ENCODE data around the gene ATP5PD.

ATP5PD gene

DNA sequence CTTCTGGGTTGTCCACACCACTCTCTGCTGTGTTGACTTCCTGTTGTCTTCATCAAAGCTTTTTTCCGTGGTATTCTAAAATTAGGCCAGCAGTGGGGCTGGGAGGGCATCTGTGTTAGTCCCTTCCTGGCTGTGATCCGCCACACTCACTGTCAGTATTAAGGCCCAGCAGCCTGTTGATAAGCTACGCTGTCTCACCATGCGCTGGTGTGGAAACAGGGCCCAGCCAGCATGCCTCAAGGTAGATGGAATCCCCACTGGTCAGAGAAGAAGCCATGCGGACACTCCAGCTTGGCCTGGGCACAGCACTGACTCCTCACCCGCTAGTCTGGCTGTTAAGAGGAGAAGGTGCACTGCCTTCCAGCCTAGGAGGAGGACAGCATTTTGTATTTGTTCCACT is 48.0 kb downstream of the ATP5PD start:
- no peak for TF ChIP-seq CTCF (IDR thresholded peaks at IDR 0.05; ENCODE audit: low read depth, low read length)
- no peak overlapping the region for H3K4me3 ChIP-seq (replicated peaks in 1 of 2; ENCODE audit: low read depth in 2 of 2, low read length in 2 of 2)
- DNase-seq (ENCODE audit: low read depth in 2 of 2), result no peak

DNA sequence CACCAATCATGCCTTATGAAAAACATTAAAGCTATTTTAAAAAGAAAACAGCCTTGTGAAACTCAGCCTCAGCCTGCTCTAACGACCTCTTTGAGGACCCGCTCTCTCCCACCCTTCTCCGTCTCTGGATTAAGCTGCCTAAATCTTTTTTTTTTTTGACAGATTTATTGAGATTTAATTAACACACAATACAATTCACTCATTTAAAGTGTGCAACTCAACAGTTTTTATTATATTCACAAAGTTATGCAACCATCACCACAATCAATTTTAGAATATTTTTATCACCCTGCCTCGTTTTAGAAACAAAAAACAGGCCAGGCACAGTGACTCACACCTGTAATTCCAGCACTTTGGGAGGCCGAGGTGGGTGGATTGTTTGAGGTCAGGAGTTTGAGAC is 50.9 kb downstream of the ATP5PD start:
- TF ChIP-seq CTCF (IDR thresholded peaks at IDR 0.05; ENCODE audit: low read depth, low read length), result no peak
- H3K4me3 ChIP-seq (replicated peaks in 1 of 2; ENCODE audit: low read depth in 2 of 2, low read length in 2 of 2), result no peak overlapping the region
- DNase-seq (ENCODE audit: low read depth in 2 of 2), result no peak

DNA sequence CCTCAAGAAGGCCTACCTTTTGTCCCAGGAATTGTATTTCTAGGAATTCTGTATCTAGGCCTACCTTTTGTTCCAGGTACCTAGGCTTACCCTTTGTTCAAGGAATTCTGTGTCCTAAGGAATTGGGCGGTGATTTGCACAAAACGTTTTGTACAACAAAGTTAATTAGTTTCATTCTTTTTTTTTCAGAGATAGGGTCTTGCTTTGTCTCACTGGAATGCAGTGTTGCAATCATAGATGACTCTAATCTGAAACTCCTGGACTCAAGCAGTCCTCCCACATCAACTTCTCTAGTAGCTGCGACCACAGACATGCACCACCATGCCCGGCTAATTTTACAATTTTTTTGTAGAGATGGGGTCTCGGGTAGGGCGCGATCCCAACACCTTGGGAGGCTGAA is 52.3 kb downstream of the ATP5PD start:
- peak; percentile 57 to 69 for DNase-seq (ENCODE audit: low read depth in 2 of 2)
- no peak for TF ChIP-seq CTCF (IDR thresholded peaks at IDR 0.05; ENCODE audit: low read depth, low read length)
- H3K4me3 ChIP-seq (replicated peaks in 1 of 2; ENCODE audit: low read depth in 2 of 2, low read length in 2 of 2), result no peak overlapping the region

DNA sequence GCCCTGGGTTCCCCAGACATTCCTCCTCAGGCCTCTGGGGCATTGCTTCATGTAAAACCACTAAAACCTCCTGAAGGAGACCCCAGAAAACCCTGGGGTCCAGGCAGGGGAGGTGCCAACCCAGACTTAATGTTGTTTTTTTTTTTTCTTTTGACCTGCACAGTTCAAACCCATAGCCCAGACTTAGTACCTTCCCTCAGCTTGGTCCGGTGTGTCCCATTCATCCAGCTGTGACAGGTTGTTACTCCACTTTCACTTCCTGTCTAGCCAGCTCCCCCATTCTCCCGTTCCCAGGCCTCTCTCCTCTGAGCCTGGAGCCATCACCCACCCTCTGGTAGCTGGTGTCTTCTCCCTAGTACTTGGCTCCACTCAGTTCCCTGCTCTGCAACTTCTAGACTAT is 54.5 kb downstream of the ATP5PD start:
- H3K4me3 ChIP-seq (replicated peaks in 1 of 2; ENCODE audit: low read depth in 2 of 2, low read length in 2 of 2), result no peak overlapping the region
- no peak for TF ChIP-seq CTCF (IDR thresholded peaks at IDR 0.05; ENCODE audit: low read depth, low read length)
- no peak for DNase-seq (ENCODE audit: low read depth in 2 of 2)

- TF ChIP-seq CTCF (IDR thresholded peaks at IDR 0.05; ENCODE audit: low read depth, low read length), result no peak
- no peak for DNase-seq (ENCODE audit: low read depth in 2 of 2)
- H3K4me3 ChIP-seq (replicated peaks in 1 of 2; ENCODE audit: low read depth in 2 of 2, low read length in 2 of 2), result no peak overlapping the region
Observed at GRCh38 chr17:74990581-74991105, 56.1 kb downstream of the ATP5PD start.
